Measurements from ENCODE around the gene PPFIA2.

DNA sequence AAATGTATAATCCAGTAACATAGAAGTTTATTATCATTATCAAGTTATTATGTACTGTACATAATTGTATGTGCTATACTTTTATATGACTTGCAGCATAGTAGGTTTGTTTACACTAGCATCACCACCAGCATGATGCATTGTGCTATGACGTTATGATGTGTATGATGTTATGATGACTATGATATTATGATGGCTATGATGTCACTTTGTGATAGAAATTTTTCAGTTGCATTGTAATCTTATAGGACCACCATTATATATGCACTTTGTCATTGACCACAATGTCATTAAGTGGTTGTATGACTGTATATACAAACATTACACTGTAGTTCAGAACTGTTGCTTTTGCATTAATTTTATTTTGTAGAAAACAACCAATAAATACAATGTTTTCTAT lies 173.4 kb downstream of the PPFIA2 start:
- TF ChIP-seq, protein P1, sequence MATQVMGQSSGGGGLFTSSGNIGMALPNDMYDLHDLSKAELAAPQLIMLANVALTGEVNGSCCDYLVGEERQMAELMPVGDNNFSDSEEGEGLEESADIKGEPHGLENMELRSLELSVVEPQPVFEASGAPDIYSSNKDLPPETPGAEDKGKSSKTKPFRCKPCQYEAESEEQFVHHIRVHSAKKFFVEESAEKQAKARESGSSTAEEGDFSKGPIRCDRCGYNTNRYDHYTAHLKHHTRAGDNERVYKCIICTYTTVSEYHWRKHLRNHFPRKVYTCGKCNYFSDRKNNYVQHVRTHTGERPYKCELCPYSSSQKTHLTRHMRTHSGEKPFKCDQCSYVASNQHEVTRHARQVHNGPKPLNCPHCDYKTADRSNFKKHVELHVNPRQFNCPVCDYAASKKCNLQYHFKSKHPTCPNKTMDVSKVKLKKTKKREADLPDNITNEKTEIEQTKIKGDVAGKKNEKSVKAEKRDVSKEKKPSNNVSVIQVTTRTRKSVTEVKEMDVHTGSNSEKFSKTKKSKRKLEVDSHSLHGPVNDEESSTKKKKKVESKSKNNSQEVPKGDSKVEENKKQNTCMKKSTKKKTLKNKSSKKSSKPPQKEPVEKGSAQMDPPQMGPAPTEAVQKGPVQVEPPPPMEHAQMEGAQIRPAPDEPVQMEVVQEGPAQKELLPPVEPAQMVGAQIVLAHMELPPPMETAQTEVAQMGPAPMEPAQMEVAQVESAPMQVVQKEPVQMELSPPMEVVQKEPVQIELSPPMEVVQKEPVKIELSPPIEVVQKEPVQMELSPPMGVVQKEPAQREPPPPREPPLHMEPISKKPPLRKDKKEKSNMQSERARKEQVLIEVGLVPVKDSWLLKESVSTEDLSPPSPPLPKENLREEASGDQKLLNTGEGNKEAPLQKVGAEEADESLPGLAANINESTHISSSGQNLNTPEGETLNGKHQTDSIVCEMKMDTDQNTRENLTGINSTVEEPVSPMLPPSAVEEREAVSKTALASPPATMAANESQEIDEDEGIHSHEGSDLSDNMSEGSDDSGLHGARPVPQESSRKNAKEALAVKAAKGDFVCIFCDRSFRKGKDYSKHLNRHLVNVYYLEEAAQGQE (IDR thresholded peaks at IDR 0.05; ENCODE audit: insufficient read depth in 1 of 2, low read depth in 2 of 2, low read length in 2 of 2) = no peak
- TF ChIP-seq POLR2AphosphoS5 (IDR thresholded peaks at IDR 0.05; ENCODE audit: low read depth, low read length) (no peak), SIN3A (IDR thresholded peaks at IDR 0.05; ENCODE audit: borderline replicate concordance, insufficient read depth, low read length) (no peak), FOXP2 (optimal IDR thresholded peaks at IDR 0.05; ENCODE audit: borderline replicate concordance, extremely low read depth, extremely low read length, insufficient read depth) (no peak)
